Keratinocyte (primary cell): ENCODE measurements around the gene LRRC27. TPM values are rescaled to one million over a fixed set of nuclear protein-coding genes. Genes with fewer than 3 reads are reported as not detected.

ENCODE experiments used
- DNase-seq: peaks from one replicate; pipeline ENCODE4 v3.0.0-alpha.2; 2011; ENCODE audit warnings: low read depth, missing footprints, low spot score
- FAIRE-seq: peaks from 2 replicates; lab custom pipeline; 2011; peaks lifted over from hg19 to GRCh38; lab: Jason Lieb, UNC
- H2AFZ ChIP-seq: 2 replicates; pipeline ENCODE4 v1.6.0; 2012; ENCODE audit warnings: low read length, control low read depth, inconsistent platforms; ENCODE audit not compliant: control insufficient read depth
- H3K27ac ChIP-seq: 2 replicates; pipeline ENCODE4 v1.5.1; 2011; ENCODE audit warnings: low read length; ENCODE audit not compliant: control insufficient read depth, insufficient read depth
- H3K27me3 ChIP-seq: 3 replicates; pipeline ENCODE4 v1.6.0; 2011; ENCODE audit warnings: low read length; ENCODE audit not compliant: control insufficient read depth, insufficient read depth; ENCODE audit errors: extremely low read depth
- H3K36me3 ChIP-seq, 2 experiments: 2 replicates in 1 of 2; 3 replicates in 1 of 2; pipeline ENCODE4 v1.5.1; 2011; ENCODE audit warnings: low read length in 2 of 2, mild to moderate bottlenecking in 1 of 2; ENCODE audit not compliant: control insufficient read depth in 2 of 2, insufficient read depth in 2 of 2; ENCODE audit errors: extremely low read depth in 1 of 2
- H3K4me1 ChIP-seq: 3 replicates; pipeline ENCODE4 v1.5.1; 2011; ENCODE audit warnings: low read length; ENCODE audit not compliant: control insufficient read depth, insufficient read depth; ENCODE audit errors: extremely low read depth
- H3K4me2 ChIP-seq: 3 replicates; pipeline ENCODE4 v1.6.0; 2011; ENCODE audit warnings: low read depth, low read length; ENCODE audit not compliant: control insufficient read depth, insufficient read depth; ENCODE audit errors: extremely low read depth
- H3K4me3 ChIP-seq, 3 experiments: fragments of 200-600 bp in 1 of 3; sonication (generic) in 1 of 3; 2 replicates in 2 of 3; 3 replicates in 1 of 3; pipeline ENCODE4 v1.5.1; 2011 to 2016; ENCODE audit warnings: low read length in 3 of 3, mild to moderate bottlenecking in 3 of 3, control low read depth in 2 of 3, inconsistent platforms in 1 of 3, low read depth in 1 of 3, mixed read lengths in 1 of 3, mixed run types in 1 of 3, moderate library complexity in 1 of 3; ENCODE audit not compliant: control insufficient read depth in 2 of 3, insufficient read depth in 2 of 3; ENCODE audit errors: extremely low read depth in 1 of 3
- H3K79me2 ChIP-seq: 2 replicates; pipeline ENCODE4 v1.6.0; 2012; ENCODE audit warnings: low read length; ENCODE audit not compliant: control insufficient read depth, insufficient read depth
- H3K9ac ChIP-seq: 3 replicates; pipeline ENCODE4 v1.6.0; 2011; ENCODE audit warnings: low read length; ENCODE audit not compliant: control insufficient read depth, insufficient read depth; ENCODE audit errors: extremely low read depth
- H3K9me1 ChIP-seq: 3 replicates; pipeline ENCODE4 v1.6.0; 2011; ENCODE audit warnings: low read length; ENCODE audit not compliant: control insufficient read depth, insufficient read depth; ENCODE audit errors: extremely low read depth
- H3K9me3 ChIP-seq: 2 replicates; pipeline ENCODE4 v1.5.1; 2012; ENCODE audit warnings: low read depth, low read length; ENCODE audit not compliant: control insufficient read depth
- H4K20me1 ChIP-seq: 3 replicates; pipeline ENCODE4 v1.6.0; 2011; ENCODE audit warnings: low read length; ENCODE audit not compliant: control insufficient read depth, insufficient read depth; ENCODE audit errors: extremely low read depth
- CTCF ChIP-seq, 3 experiments: IDR thresholded peaks in 1 of 3; conservative IDR thresholded peaks in 1 of 3; optimal IDR thresholded peaks in 1 of 3; 2 replicates in 2 of 3; 3 replicates in 1 of 3; pipeline versions ENCODE3 to v1.5.1; 2011; ENCODE audit warnings: low read length in 3 of 3, mild to moderate bottlenecking in 3 of 3, moderate library complexity in 2 of 3, control low read depth in 1 of 3, inconsistent platforms in 1 of 3; ENCODE audit not compliant: insufficient read depth in 2 of 3; ENCODE audit errors: extremely low read depth in 1 of 3
- EZH2 ChIP-seq: IDR thresholded peaks from one replicate; pipeline ENCODE4 v1.6.1; 2012; ENCODE audit warnings: inconsistent platforms, mild to moderate bottlenecking, low read length, moderate library complexity
- dilution Hi-C: fragments of 300-500 bp; cut with MboI; formaldehyde crosslinking; loops from one replicate; pipeline ENCODE4 v1.7.0; 2020; ENCODE audit warnings: low sequenced_read_pairs; ENCODE audit not compliant: extremely low pct_ligation_motif_present
- polyA plus RNA-seq, 5 experiments: library from polyadenylated mRNA; depleted of rRNA in 3 of 5; stranded (reverse) in 3 of 5; stranded (forward) in 1 of 5; unstranded in 1 of 5; fragments of >200 nt; gene quantifications; 1 replicate in 1 of 5; 2 replicates in 3 of 5; 3 replicates in 1 of 5; pipeline versions ENCODE4 v1.2.1 to v1.2.3, GENCODE V29; 2011 to 2012; ENCODE audit warnings: missing spikeins in 2 of 5, low read depth in 1 of 5, low replicate concordance in 1 of 5

Gene LRRC27
- polyA plus RNA-seq, 1 donor (not counting 4 experiments of a cell fraction or from before 2014, with no cell fraction given), result 3.0 TPM

- no peak overlapping the region for H3K4me2 ChIP-seq
- no peak overlapping the region for H3K9ac ChIP-seq
- H3K4me3 ChIP-seq, result no peak overlapping the region
- H4K20me1 ChIP-seq, result no peaks in the 10 kb centered on the region
- H3K9me1 ChIP-seq, result no peaks in the 10 kb centered on the region
- H3K27me3 ChIP-seq, result no peaks in the 10 kb centered on the region
- no peaks in the 10 kb centered on the region for H3K4me1 ChIP-seq
- no peaks in the 10 kb centered on the region for H3K36me3 ChIP-seq
- H3K79me2 ChIP-seq, result no peaks in the 10 kb centered on the region
- dilution Hi-C loops, result no loop called here
- no peaks in the 10 kb centered on the region for H3K9me3 ChIP-seq
- no peak for FAIRE-seq
- TF ChIP-seq EZH2 (no peak), CTCF (optimal IDR thresholded peaks at IDR 0.05 in 1 of 3, IDR thresholded peaks at IDR 0.05 in 1 of 3, conservative IDR thresholded peaks at IDR 0.05 in 1 of 3; ENCODE audit: extremely low read depth in 1 of 3, insufficient read depth in 2 of 3, low read length in 3 of 3) (no peak)
- H3K27ac ChIP-seq, result no peak overlapping the region
- H2AFZ ChIP-seq, result no peak overlapping the region
- DNase-seq, result no peak
These were observed 39.4 kb upstream of the LRRC27 start for GRCh38 chr10:132292287-132293200.

- FAIRE-seq (no peak), DNase-seq (no peak)
- Histone ChIP-seq H3K9me3 (no peaks in the 10 kb centered on the region), H3K27ac (no peak overlapping the region), H3K36me3 (no peaks in the 10 kb centered on the region), H3K4me2 (no peak overlapping the region), H2AFZ (no peak overlapping the region), H3K4me1 (no peaks in the 10 kb centered on the region), H4K20me1 (no peaks in the 10 kb centered on the region), H3K4me3 (no peak overlapping the region), H3K9me1 (no peaks in the 10 kb centered on the region), H3K79me2 (no peaks in the 10 kb centered on the region), H3K9ac (no peak overlapping the region), H3K27me3 (no peaks in the 10 kb centered on the region)
- dilution Hi-C loops, result no loop called here
- TF ChIP-seq EZH2 (no peak), CTCF (optimal IDR thresholded peaks at IDR 0.05 in 1 of 3, IDR thresholded peaks at IDR 0.05 in 1 of 3, conservative IDR thresholded peaks at IDR 0.05 in 1 of 3; ENCODE audit: extremely low read depth in 1 of 3, insufficient read depth in 2 of 3, low read length in 3 of 3) (no peak)
These were observed 38.7 kb upstream of the LRRC27 start for GRCh38 chr10:132293201-132293812.
